Measurements from ENCODE around the gene EDIL3. TPM values are rescaled to one million over a fixed set of nuclear protein-coding genes. Genes with fewer than 3 reads are reported as not detected.
A peak's percentile ranks its signal among the peaks of the same experiment; 100 is the strongest.

Gene EDIL3
- total and polyA plus RNA-seq, 2 donors from 2014 or later: 5.2 to 32.8 TPM

DNA sequence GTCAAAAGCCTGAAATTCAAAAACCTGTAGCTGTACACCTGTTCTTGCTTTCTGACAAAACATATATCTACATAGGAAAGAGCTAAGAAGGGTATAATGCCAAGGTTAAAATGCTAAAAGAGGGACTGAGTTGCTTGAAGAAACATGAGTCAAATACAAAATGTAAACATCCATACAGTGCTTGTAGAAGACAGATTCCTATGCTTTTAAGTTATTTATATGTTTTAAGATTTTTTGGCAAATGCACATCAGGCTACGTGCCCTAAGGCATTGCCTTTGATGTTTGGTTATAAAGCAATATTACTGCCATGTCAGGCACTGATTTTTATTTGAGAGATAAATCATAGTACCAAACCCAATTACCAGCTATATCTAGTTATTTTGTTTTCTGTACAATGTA lies 269.0 kb downstream of the EDIL3 start:
- intact Hi-C loops (cut with DNase I): no loop called here
- H3K27me3 ChIP-seq (ENCODE audit: control insufficient read depth, insufficient read depth, low read length): no peaks in the 10 kb centered on the region
- no peaks in the 10 kb centered on the region for H3K4me1 ChIP-seq (ENCODE audit: control insufficient read depth in 2 of 3, insufficient read depth in 2 of 3, low read depth in 1 of 3, low read length in 3 of 3)
- no peak for FAIRE-seq
- no peak for DNase-seq
- no peaks in the 10 kb centered on the region for H3K36me3 ChIP-seq (ENCODE audit: control insufficient read depth in 2 of 3, insufficient read depth in 3 of 3, low read length in 3 of 3)
- no peak overlapping the region for H3K4me3 ChIP-seq (ENCODE audit: low read length in 3 of 3)
- TF ChIP-seq, protein P1, sequence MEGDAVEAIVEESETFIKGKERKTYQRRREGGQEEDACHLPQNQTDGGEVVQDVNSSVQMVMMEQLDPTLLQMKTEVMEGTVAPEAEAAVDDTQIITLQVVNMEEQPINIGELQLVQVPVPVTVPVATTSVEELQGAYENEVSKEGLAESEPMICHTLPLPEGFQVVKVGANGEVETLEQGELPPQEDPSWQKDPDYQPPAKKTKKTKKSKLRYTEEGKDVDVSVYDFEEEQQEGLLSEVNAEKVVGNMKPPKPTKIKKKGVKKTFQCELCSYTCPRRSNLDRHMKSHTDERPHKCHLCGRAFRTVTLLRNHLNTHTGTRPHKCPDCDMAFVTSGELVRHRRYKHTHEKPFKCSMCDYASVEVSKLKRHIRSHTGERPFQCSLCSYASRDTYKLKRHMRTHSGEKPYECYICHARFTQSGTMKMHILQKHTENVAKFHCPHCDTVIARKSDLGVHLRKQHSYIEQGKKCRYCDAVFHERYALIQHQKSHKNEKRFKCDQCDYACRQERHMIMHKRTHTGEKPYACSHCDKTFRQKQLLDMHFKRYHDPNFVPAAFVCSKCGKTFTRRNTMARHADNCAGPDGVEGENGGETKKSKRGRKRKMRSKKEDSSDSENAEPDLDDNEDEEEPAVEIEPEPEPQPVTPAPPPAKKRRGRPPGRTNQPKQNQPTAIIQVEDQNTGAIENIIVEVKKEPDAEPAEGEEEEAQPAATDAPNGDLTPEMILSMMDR (IDR thresholded peaks at IDR 0.05; ENCODE audit: borderline replicate concordance, extremely low read depth, insufficient read depth): no peak
- no peak overlapping the region for H3K27ac ChIP-seq (ENCODE audit: low read depth in 2 of 2, low read length in 2 of 2)
- H3K9ac ChIP-seq (ENCODE audit: low read length in 3 of 3): no peak overlapping the region
- H3K9me3 ChIP-seq (ENCODE audit: control insufficient read depth in 2 of 3, insufficient read depth in 1 of 3, low read length in 3 of 3): no peaks in the 10 kb centered on the region

- Histone ChIP-seq H3K4me3 (ENCODE audit: low read length in 3 of 3) (no peak overlapping the region), H3K9ac (ENCODE audit: low read length in 3 of 3) (no peak overlapping the region), H3K9me3 (ENCODE audit: control insufficient read depth in 2 of 3, insufficient read depth in 1 of 3, low read length in 3 of 3) (no peaks in the 10 kb centered on the region), H3K36me3 (ENCODE audit: control insufficient read depth in 2 of 3, insufficient read depth in 3 of 3, low read length in 3 of 3) (no peaks in the 10 kb centered on the region), H3K27me3 (ENCODE audit: control insufficient read depth, insufficient read depth, low read length) (no peaks in the 10 kb centered on the region), H3K27ac (ENCODE audit: low read depth in 2 of 2, low read length in 2 of 2) (no peak overlapping the region), H3K4me1 (ENCODE audit: control insufficient read depth in 2 of 3, insufficient read depth in 2 of 3, low read depth in 1 of 3, low read length in 3 of 3) (no peaks in the 10 kb centered on the region)
- intact Hi-C loops (cut with DNase I): no loop called here
- DNase-seq: peak in 1 of 5 donors; percentile 16
- no peak for FAIRE-seq
- TF ChIP-seq, protein P1 (IDR thresholded peaks at IDR 0.05; ENCODE audit: borderline replicate concordance, extremely low read depth, insufficient read depth): no peak
Measured at GRCh38 chr5:84113246-84114105, 271.2 kb downstream of the EDIL3 start.

- TF ChIP-seq, protein P1 (IDR thresholded peaks at IDR 0.05; ENCODE audit: borderline replicate concordance, extremely low read depth, insufficient read depth): no peak
- no peak overlapping the region for H3K27ac ChIP-seq (ENCODE audit: low read depth in 2 of 2, low read length in 2 of 2)
- no peaks in the 10 kb centered on the region for H3K4me1 ChIP-seq (ENCODE audit: control insufficient read depth in 2 of 3, insufficient read depth in 2 of 3, low read depth in 1 of 3, low read length in 3 of 3)
- no peaks in the 10 kb centered on the region for H3K9me3 ChIP-seq (ENCODE audit: control insufficient read depth in 2 of 3, insufficient read depth in 1 of 3, low read length in 3 of 3)
- no peaks in the 10 kb centered on the region for H3K27me3 ChIP-seq (ENCODE audit: control insufficient read depth, insufficient read depth, low read length)
- DNase-seq (no peak), FAIRE-seq (no peak)
- no peak overlapping the region for H3K9ac ChIP-seq (ENCODE audit: low read length in 3 of 3)
- intact Hi-C loops (cut with DNase I): no loop called here
- H3K4me3 ChIP-seq (ENCODE audit: low read length in 3 of 3): no peak overlapping the region
- H3K36me3 ChIP-seq (ENCODE audit: control insufficient read depth in 2 of 3, insufficient read depth in 3 of 3, low read length in 3 of 3): no peaks in the 10 kb centered on the region
Measured at GRCh38 chr5:84092738-84093137, 291.9 kb downstream of the EDIL3 start.

Measured in kidney (tissue), 14 donors.